Medulla oblongata (tissue), 1 donor: ENCODE measurements around the gene TMEM238.
A peak's percentile ranks its signal among the peaks of the same experiment; 100 is the strongest.
"Not testable (repeated sequence)": the region's sequence is repeated elsewhere in the genome, so short reads cannot be mapped to it uniquely, and the experiment has no call there.

Experiments
- DNase-seq: peaks from one replicate; pipeline ENCODE4 v3.0.0-alpha.2; 2015; ENCODE audit errors: extremely low spot score

TMEM238 gene, protein sequence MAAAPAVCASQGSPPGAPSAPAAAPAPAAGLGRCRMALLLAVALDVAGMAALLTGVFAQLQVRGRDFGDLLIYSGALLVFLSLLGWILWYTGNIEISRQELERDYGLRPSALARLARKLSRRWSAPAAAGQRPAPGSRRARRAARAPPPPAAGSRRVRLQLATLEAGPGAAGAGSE

DNA sequence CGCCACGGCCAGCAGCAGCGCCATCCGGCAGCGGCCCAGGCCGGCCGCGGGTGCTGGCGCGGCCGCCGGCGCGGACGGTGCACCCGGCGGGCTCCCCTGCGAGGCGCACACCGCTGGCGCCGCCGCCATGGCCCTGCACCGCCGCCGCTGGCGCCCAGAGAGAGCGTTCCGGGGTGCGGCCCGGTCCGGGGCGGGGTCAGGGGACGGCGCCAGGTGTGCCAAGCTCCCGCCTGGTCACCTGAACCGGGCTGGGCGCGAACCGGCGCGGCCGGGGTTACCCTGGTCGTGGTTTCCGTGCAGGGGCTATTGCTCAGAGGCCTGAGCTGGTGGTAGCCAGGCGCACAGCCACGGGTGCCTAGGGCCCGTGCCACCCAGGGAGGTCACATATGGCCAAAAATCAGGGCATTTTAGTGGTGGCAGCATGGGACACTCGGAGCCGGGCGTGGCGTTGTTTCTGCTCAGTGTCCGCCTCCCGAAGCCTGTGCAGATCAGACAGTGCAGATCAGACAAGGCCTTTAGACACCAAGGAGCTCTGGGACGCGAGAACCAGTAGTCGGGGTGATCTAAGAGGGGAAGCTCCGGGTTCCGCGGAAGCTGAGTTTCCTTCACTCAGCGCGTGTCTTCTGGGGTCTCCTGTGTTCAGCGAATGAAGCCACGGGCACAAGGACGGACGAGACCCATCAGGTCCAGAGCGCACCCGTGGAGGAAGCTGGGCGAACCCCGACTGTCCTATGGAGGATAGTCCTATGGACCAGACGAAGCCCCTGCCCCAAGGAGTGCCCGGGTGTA, at the start of gene TMEM238:
TSS of gene TMEM238 (minus strand) at position 162 of the 789 bp plus-strand sequence. CDS start at position 129, 33 bp downstream.
- peak; percentile 19 for DNase-seq

DNA sequence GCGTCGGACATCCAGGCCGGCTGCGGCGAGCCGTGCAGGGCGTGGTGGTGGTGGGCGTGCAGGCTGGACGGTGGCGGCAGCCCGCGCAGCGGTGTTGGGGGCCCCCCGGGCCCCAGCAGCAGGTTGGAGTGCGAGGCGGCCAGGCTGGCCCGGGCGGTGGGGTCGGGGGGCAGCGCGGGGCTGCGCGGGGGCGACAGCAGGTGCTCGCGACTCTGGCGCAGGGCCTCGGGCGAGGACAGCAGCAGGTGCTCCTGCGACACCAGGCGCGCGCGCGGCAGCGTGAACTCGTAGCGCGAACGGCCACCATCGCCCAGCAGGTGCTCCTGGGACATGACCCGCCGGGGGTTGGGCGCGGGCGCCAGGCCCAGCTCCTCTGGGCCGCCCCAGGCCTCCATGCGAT, 49.2 kb upstream of the TMEM238 start:
- DNase-seq = no peak

DNA sequence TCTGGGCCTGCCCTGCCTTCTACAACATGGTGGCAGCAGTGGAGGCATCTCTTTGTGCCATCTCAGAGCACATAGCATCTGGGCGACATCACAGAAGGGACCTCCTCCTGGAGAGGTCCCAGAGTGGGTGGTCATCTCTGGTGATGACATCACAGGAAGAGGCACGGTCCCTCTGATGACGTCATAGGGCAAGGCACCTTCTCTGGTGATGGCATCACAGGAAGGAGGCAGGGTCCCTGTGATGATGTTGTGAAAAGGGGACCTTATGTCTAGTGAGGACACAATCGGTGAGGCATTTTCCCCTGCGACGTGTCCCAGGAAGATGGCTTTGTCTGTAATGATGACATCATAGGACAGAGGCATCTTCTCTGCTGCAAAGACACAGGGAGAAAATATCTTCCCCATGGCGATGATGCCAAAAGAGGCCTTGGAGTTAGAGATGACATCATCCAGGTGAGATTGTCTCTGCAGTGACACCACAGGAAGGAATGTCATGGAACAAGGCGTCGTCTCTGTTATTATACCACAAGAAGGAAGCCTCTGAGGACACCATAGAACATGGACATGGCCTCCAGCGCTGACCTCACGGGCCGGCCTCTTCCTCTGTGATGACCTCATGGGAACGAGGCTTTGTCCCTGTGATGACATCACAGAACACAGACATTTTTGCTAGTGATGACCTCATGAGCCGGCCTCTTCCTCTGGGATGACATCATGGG, 48.3 kb upstream of the TMEM238 start:
- peak; percentile 1 for DNase-seq

DNA sequence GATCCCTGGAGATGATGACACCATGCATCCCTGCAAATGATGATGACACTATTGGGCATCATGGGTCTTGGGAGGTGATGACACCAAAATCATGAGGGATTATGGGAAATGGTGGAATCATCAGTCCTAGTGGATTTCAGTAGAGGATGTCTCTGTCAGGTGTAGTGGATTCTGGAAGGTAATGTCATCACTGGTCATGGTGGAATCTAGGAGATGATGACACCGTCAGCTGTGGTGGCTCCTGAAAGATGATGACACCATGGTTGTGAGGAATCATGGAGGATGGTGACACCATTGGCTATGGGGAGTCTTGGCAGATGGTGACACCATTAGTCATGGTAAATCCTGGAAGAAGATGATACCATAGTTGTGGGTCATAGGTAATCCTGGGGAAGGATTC, 47.1 kb upstream of the TMEM238 start:
- no peak for DNase-seq

DNA sequence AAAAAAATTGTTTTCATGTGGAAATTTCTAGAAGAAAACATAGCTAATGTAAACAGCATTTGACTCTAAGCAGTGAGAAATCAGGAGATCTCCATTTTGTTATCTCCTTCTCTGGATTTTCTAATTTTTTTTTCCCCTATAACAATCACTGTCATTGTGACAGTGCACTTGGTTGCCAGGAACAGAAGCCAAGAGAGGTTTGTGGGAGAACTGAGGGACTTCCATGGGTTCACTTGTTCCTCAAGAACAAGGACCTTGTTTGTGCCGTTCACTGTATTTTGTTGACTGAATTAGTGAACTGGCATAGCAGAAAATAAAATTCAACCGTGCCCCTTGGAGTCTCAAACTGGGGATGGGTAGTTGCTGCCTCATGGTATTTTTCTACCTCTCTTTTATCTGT, 42.0 kb upstream of the TMEM238 start:
- DNase-seq = peak; percentile 96

DNA sequence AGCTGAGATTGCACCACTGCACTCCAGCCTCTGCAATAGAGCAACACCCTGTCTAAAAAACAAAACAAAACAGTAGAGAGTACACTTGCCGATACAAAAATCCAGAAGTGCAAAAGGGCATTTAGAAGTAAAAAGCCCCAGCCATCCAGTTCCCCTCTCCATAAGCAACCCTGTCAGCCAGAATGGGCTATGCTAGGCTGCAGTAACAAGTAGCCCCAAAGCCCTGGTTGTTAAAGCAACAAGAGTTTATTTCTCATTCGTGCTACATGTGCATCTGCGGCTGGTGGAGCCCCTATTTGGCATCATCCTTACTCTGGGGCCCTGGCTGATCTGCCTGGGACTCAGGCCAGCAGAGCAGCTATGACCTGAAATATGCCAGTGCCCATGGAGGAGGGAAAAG, 40.4 kb upstream of the TMEM238 start:
- DNase-seq = no peak

DNA sequence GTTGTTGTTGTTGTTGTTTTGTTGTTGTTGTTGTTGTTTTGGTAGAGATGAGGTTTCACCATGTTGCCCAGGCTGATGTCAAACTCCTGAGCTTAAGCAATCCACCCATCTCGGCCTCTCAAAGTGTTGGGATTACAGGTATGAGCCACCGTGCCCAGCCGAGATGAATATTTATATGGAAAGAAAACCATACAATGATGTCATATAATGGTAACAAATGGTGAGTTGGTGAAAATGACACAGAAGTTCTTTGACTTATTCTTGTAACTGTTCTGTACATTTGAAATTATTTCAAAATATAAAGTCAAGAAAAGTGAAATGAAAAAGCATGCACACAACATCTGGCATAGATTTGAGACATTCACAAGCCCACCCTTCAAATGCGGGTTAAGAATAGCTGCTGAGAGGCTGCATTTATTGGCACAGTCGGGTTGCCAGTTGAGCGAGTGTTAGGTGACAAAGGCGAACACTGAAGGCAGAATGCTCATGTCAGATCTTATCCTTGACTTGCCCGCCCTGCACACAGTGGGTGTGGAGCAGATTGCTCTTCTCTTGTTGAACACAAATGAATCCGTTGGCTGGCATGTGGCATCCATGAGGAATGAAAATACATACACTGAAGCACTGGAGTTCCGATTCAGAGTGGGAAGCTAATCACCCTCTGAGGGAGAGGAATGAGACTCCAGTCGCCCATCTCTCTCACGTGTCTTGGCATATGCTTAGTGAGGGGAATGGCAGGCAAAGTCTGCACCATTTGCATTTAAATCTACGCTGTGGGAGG, 39.3 kb upstream of the TMEM238 start:
- DNase-seq = no peak

DNA sequence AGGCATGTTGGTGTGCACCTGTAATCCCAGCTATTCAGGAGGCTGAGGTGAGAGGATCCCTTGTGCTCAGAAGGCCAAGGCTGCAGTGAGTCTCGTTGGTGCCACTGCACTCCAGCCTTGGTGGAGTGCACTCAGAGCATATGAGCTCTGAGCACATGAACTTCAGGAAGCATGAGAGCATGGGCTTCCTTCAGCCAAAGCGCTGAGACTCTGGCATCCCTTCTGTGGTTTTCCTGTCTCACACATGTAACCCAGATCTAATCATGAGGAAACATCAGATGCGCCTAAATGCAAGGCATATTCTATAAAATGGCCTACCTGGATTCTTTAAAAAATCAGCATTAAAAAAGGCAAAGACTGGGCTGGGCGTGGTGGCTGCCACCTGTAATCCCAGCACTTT, 37.2 kb upstream of the TMEM238 start:
- DNase-seq = not testable (repeated sequence)

DNA sequence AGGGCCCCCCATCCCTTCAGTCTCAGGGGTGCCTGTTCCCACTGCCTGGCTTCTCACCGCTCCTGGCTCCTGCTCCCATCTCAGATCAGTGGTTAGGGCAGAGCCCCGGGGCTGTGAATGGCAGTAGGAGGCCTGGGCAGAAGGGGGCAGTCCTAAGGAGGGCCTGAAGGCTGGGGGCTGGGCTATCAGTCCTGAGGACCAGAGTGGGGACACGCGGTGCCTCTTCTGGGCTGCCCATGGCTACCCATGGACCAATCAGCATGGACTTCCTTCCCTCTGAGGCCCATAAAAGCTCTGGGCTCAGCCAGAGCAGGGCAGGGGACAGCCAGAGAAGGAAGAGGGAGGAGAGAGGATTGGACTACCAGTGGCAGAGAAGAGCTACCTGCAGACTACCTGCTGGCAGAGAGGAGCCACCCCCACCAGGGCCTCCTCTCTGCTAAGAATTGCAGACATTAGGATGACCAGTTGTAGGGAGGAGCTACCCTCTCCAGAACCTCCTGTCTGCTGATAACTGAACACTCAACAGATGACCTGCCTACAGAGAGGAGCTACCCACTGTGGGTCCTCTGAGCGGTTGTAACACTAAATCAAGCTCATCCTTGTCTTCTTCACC, 35.6 kb upstream of the TMEM238 start:
- DNase-seq = no peak

DNA sequence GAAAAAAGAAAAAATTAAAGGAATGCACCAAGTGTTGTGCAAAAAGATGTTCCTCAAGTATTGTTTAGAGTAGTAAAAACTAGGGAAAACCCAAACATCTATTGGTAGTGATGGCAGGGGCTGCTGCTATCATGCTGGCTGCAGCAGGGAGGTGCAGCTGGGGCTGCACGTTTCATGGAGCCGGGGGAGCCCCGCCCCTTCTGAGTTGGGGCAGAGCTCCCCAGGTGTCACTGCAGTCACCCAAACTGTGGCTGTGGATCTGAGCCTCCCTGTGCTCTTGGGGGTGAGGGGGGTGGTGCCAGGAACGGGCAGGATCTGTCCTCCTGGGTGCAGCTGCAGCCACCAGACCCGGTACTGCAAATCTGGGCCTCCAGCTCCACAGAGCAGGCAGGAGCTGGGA, 35.0 kb upstream of the TMEM238 start:
- no peak for DNase-seq

DNA sequence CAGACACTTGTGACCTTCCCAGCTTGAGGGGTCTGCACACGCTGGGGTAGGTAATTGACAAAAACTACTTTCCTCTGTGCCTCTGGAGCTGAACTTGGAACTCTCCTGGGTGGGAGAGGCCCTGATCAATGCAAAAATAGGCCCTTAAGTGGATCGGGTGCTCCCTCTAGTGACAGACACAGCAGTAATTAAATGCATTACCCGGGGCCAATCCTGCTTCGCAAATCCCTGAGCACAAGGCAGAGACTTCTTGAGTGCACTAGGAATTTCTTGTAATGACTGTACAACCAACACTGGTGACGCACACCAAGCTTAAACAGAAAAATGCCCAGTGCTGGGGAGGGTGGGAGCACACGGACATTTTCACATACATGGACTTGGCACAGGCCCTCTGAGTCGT, 34.1 kb upstream of the TMEM238 start:
- DNase-seq = peak; percentile 87

DNA sequence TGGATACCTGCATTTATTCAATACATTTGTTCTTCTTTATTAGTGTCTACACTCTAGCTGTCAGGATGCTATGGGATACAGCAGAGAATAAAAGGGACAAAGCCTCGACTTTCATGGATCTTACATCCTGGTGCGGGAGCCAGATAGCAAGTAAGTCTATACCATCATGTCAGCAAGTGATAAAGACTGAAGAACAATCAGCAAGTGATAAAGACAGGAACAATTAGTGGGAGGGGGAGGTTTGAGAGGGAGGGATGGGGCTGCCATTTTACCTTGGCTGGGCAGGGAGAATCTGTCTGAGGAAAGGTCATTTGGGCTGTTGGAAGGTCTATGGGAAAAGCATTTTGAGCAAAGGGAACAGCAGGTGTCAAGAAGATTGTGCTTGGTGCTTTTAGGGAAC, 26.1 kb upstream of the TMEM238 start:
- DNase-seq = no peak

DNA sequence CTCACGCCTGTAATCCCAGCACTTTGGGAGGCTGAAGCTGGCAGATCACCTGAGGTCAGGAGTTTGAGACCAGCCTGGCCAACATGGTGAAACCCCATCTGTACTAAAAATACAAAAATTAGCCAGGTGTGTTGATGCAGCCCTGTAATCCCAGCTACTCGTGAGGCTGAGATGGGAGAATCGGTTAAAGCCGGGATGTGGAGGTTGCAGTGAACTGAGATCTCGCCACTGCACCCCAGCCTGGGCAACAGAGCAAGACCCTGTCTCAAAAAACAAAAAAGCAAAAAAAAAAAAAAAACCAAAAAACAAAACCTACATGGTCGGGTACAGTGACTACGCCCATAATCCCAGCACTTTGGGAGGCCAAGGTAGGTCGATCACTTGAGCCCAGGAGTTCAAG, 25.1 kb upstream of the TMEM238 start:
- not testable (repeated sequence) for DNase-seq

DNA sequence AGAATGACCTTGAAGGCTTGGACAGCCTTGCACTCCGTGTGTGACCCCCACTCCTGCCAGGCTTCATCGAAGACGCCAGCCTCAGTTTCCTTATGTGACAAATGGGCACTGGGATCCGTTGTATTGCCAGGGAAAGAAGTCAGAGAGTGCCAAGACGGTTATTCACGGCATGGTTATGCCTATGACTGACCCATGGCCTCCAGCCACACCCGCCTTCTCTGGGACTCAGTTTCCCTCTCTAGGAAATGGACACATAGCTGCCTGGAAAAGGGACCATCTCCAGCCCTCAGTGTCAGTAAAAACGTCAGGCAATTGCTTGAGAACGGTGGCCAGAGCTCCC, 24.4 kb upstream of the TMEM238 start:
- DNase-seq = no peak

DNA sequence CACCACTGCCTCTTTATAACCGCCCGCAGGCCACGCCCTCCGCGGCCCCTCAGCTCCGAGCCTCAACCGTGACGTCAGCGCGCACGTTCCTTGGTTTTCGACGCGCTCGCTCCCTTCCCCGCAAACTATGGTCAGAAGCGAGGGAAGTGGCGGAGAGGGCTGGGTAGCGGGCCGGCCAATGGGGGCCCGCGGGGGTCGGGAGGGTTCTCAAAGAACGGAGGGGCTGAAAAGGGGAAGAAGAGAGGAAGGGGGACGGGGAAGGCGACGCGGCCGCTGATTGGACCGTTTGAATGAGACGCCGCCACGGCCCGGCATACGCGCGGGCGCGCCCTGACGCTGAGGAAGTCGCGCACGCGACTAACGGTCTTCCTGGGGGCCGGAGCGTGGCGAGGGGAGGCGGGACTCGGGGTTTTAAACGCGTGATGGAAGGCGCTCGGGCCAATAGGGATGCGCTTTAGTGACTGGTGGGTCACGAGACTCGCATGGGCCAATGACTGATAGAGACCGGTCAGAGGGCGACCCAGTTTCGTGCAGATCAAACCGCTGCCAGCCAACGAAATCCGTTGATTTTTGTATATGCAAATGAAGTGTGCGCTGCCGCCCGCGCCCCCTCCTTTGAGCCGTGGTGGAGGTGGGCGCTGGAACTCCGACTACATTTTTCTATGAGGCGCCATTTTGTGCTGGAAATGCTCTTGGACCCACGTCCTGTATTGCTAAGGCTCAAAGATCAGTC, 23.9 kb upstream of the TMEM238 start:
- peak; percentile 99 for DNase-seq

DNA sequence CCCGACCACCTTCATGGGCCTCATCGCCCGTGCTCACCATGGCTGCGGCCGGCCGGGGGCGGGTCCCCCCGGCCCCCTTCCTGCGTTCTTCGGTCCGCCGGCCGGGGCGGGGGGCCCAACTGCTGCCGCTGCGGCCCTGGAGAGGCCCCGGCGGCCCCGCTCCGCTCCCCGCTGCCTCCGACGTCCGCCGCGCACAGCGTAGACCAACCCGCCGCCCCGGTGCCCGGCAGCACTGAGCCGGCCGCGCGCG, 23.4 kb upstream of the TMEM238 start, which contains the start of gene UBE2S:
TSS of gene UBE2S (minus strand) at position 239 of the 250 bp plus-strand sequence. CDS start at position 40, 199 bp downstream.
- not testable (repeated sequence) for DNase-seq

DNA sequence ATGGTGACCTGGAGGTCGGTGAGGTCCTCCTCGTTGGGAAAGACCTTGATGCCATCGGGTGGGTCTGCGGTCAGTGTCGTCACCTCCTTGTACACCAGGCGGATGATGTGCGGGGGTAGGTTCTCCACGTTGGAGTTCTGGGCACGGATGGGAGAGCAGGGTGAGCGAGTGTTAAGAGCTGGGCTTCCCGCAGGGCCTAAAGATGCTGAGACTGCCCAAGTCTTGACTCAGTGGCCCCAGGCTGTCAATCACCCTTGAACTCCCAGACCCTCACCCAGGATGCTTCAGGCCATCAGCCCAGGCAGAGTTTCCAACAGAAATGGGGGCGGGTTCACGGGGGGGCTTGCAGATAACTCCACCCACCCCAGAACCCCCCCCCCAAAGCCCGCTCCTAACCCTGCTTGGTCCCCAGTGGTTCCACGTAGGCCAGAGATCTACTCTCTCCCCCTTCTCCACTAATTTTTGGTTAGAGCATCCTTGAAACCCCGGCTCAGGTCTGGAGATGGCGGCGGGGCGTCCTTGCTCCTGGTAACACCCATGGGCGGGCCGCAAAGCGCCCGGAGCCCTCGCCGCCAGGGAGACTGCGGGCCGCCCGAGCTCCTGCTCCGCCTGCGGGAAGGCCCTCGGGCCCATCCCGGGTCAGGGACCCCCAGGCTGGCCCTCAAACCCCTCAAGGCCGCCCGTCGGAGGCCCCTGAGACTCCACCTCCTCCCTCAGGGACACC, 22.9 kb upstream of the TMEM238 start:
- DNase-seq = no peak

DNA sequence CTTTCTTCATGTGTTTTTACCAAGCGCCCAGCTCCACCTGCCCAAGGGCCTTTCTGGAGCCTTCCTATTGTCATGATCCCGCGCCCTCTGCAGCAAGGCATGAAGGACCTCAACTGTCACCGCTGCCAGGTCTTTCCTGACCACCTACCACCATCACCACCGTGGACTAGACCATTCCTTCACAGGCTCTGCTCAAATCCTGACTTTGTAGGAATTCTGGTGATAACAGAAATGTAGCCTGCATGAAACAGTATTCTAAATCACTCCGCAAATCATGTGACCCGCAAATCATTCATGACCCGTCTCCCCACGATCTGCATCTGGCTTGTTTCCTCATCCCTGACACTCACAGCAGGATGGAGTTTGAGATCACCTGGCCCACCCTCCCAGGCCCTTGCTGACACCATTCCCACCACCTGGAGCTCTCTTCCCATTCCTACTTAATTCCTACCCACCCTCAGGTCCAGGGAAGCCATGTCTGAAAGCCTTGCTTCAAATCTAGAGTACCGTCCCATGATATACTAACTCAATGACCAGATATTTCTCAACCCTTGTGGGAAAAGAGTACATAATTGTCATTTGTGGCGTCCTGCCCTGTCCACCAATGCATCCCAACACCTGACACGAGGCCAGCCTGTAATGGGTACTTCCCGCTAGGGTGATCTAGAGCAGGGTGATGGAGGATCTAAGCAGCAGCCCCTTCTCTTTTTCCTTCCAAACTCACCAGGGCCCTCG, 22.2 kb upstream of the TMEM238 start:
- DNase-seq = no peak

DNA sequence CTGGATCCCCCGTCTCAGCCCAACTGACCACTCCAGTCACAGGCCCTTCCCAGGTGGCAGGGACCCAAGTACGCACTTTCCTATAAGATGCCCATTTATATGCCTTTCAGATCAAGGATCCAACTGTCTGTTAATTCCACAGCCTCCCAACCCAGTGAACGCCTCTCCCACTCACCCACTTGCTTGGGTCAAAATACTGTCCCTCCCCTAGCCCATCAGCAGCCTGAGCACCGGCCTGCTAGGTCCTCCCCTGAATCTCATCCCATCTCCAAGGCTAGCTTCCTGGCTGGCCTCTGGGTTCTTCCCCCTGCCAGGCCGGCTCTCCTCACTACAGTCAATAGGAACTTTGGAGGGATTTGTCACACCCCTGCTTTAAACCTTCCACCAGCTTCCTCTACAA, 21.5 kb upstream of the TMEM238 start:
- no peak for DNase-seq

DNA sequence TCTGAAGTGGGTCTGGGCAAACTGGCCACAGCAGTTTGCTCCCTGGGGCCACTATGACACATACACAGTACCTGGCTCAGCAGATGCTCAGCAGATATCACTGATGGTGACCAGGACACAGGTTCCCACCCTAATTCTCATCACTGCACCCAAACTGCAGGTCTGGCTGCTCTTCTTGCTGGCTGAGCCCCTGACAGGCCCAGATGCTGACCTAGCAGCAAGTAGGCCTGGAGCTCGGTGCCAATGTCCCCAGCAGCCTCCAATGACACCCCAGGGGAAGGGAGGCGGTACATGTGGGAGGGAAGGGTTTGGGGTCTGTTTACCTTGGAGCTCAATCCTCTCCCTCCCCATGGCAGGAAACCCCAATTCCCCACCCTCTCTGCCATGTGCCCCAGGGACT, 18.4 kb upstream of the TMEM238 start:
- DNase-seq = no peak
